GM12878 (cell line): ENCODE results near the gene ANTXR1.

Experiments
- EZH2 ChIP-seq: IDR thresholded peaks from 2 replicates; pipeline ENCODE4 v1.6.1; 2012; ENCODE audit warnings: low read depth, mild to moderate bottlenecking, control low read depth, inconsistent platforms, low read length, borderline replicate concordance; ENCODE audit not compliant: control insufficient read depth
- PRDM15 ChIP-seq: fragments of 450-650 bp; formaldehyde crosslinking; IDR thresholded peaks from 2 replicates; pipeline ENCODE4 v1.4.0; 2020; ENCODE audit warnings: mild to moderate bottlenecking, moderate library complexity
- RAD21 ChIP-seq: IDR thresholded peaks from 2 replicates; pipeline ENCODE4 v1.6.1; 2011; ENCODE audit warnings: mild to moderate bottlenecking, low read depth, low read length, moderate library complexity; ENCODE audit not compliant: insufficient read depth
- RBBP5 ChIP-seq: fragments of 200-600 bp; sonication (generic); conservative IDR thresholded peaks from 2 replicates; pipeline ENCODE4 v1.6.1; 2016
- SP1 ChIP-seq: IDR thresholded peaks from one replicate; pipeline ENCODE4 v1.6.1; 2011; ENCODE audit warnings: low read depth, low read length

GRCh38 chr2:69279931-69280681 is 267.1 kb downstream of the ANTXR1 start:
- TF ChIP-seq RBBP5 (no peak), PRDM15 (no peak), SP1 (no peak), RAD21 (no peak), EZH2 (no peak)
